ENCODE measurements around the gene SLC12A4.

GRCh38 chr16:67959536-67960329 is 8.7 kb downstream of the SLC12A4 start:
- TF ChIP-seq POLR2A (IDR thresholded peaks at IDR 0.05) (no peak), CTCF (IDR thresholded peaks at IDR 0.05) (no peak), EP300 (IDR thresholded peaks at IDR 0.05) (no peak)
